Uterus (tissue), 2 donors: ENCODE results near the gene CABP7.

Source experiments
- POLR2A ChIP-seq, 2 donors: fragments of 450-650 bp; IDR thresholded peaks; one replicate each; pipeline ENCODE4 v1.6.1; 2016; ENCODE audit warnings: antibody characterized with exemption in 2 of 2, mild to moderate bottlenecking in 1 of 2, moderate library complexity in 1 of 2
- TF ChIP-seq, protein P1 (sequence below), 4 experiments: fragments of 200-600 bp in 2 of 4; fragments of 450-650 bp in 2 of 4; sonication (generic) in 2 of 4; IDR thresholded peaks; one replicate each; pipeline ENCODE4 v1.5.1; 2016 to 2019; ENCODE audit warnings: antibody characterized with exemption in 4 of 4, mild to moderate bottlenecking in 2 of 4, moderate library complexity in 1 of 4

- TF ChIP-seq, protein P1, sequence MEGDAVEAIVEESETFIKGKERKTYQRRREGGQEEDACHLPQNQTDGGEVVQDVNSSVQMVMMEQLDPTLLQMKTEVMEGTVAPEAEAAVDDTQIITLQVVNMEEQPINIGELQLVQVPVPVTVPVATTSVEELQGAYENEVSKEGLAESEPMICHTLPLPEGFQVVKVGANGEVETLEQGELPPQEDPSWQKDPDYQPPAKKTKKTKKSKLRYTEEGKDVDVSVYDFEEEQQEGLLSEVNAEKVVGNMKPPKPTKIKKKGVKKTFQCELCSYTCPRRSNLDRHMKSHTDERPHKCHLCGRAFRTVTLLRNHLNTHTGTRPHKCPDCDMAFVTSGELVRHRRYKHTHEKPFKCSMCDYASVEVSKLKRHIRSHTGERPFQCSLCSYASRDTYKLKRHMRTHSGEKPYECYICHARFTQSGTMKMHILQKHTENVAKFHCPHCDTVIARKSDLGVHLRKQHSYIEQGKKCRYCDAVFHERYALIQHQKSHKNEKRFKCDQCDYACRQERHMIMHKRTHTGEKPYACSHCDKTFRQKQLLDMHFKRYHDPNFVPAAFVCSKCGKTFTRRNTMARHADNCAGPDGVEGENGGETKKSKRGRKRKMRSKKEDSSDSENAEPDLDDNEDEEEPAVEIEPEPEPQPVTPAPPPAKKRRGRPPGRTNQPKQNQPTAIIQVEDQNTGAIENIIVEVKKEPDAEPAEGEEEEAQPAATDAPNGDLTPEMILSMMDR (IDR thresholded peaks at IDR 0.05), result no peak
- no peak for TF ChIP-seq POLR2A (IDR thresholded peaks at IDR 0.05)
Observed at GRCh38 chr22:29737251-29738117, 17.7 kb downstream of the CABP7 start.
